Stomach (tissue), 9 donors: ENCODE results near the gene FAM83F. TPM values are rescaled to one million over a fixed set of nuclear protein-coding genes. Genes with fewer than 3 reads are reported as not detected.

Experiments
- DNase-seq, 2 donors: peaks; one replicate each; pipeline versions ENCODE4 v3.0.0 to v3.0.0-alpha.2; 2013 to 2019
- H3K27ac ChIP-seq, 5 donors: fragments of 200-600 bp in 4 of 5; sonication (generic) in 4 of 5; one replicate each; pipeline ENCODE4 v1.5.1; 2013 to 2019; ENCODE audit warnings: mild to moderate bottlenecking in 1 of 5, moderate library complexity in 1 of 5
- H3K27me3 ChIP-seq, 3 donors: fragments of 200-600 bp; sonication (generic); one replicate each; pipeline ENCODE4 v1.5.1; 2017 to 2019; ENCODE audit warnings: mixed run types in 1 of 3
- H3K36me3 ChIP-seq, 4 donors: fragments of 200-600 bp; sonication (generic); 1 replicate in 3 of 4; 2 replicates in 1 of 4; pipeline ENCODE4 v1.5.1; 2016 to 2019
- H3K4me1 ChIP-seq, 4 donors: fragments of 200-600 bp; sonication (generic); one replicate each; pipeline ENCODE4 v1.5.1; 2016 to 2019
- H3K4me3 ChIP-seq, 4 donors: fragments of 200-600 bp; sonication (generic) in 3 of 4; one replicate each; pipeline ENCODE4 v1.5.1; 2016 to 2019; ENCODE audit warnings: mild to moderate bottlenecking in 1 of 4
- H3K9me3 ChIP-seq, 4 donors: fragments of 200-600 bp; sonication (generic); one replicate each; pipeline ENCODE4 v1.5.1; 2016 to 2019
- EP300 ChIP-seq: sonication (generic); formaldehyde crosslinking; IDR thresholded peaks from one replicate; pipeline ENCODE4 v1.6.1; 2017; ENCODE audit warnings: antibody characterized with exemption
- POLR2A ChIP-seq, 4 donors: fragments of 450-650 bp; IDR thresholded peaks; one replicate each; pipeline ENCODE4 v1.6.1; 2016; ENCODE audit warnings: antibody characterized with exemption in 4 of 4, control low read depth in 2 of 4, mild to moderate bottlenecking in 1 of 4, moderate library complexity in 1 of 4
- POLR2AphosphoS5 ChIP-seq, 3 donors: sonication (generic); formaldehyde crosslinking; IDR thresholded peaks; one replicate each; pipeline ENCODE4 v1.6.1; 2016; ENCODE audit warnings: antibody characterized with exemption in 3 of 3
- WGBS, 5 donors: extraction: QIAGEN DNeasy Blood & Tissue Kit in 3 of 5; methylation state at CpG; one replicate each; pipeline versions ENCODE4 v1.1.5 to v1.1.7; 2013 to 2018; 5-methylcytosine and 5-hydroxymethylcytosine counted together
- intact Hi-C: fragments of 100-400 bp; cut with DNase I; formaldehyde crosslinking; loops from one replicate; pipeline ENCODE4 v1.15.1; 2023; ENCODE audit warnings: low total_unique reads
- polyA plus RNA-seq, 3 donors: library from polyadenylated mRNA; stranded (reverse); fragments of 200-250 nt; gene quantifications; one replicate each; pipeline ENCODE4 v1.2.3, GENCODE V29; 2013
- total RNA-seq, 5 donors: library from RNA; depleted of rRNA; stranded (reverse); fragments of >200 nt; gene quantifications; one replicate each; pipeline versions ENCODE4 v1.1.0 to v1.2.3, GENCODE V29; 2014 to 2016
- TF ChIP-seq, protein P1 (sequence below), 7 experiments: fragments of 450-650 bp in 4 of 7; fragments of 200-600 bp in 3 of 7; sonication (generic) in 3 of 7; IDR thresholded peaks; one replicate each; pipeline ENCODE4 v1.5.1; 2016 to 2019; ENCODE audit warnings: antibody characterized with exemption in 7 of 7, control low read depth in 2 of 7, mild to moderate bottlenecking in 1 of 7
- donor health status: healthy with polysubstance abuse.
- donor health status: Bipolar disorder and iron deficiency.
- donor health status: healthy.

The FAM83F gene
- total and polyA plus RNA-seq, 8 donors: under 0.01 to 17.4 (median 7.6) TPM

DNA sequence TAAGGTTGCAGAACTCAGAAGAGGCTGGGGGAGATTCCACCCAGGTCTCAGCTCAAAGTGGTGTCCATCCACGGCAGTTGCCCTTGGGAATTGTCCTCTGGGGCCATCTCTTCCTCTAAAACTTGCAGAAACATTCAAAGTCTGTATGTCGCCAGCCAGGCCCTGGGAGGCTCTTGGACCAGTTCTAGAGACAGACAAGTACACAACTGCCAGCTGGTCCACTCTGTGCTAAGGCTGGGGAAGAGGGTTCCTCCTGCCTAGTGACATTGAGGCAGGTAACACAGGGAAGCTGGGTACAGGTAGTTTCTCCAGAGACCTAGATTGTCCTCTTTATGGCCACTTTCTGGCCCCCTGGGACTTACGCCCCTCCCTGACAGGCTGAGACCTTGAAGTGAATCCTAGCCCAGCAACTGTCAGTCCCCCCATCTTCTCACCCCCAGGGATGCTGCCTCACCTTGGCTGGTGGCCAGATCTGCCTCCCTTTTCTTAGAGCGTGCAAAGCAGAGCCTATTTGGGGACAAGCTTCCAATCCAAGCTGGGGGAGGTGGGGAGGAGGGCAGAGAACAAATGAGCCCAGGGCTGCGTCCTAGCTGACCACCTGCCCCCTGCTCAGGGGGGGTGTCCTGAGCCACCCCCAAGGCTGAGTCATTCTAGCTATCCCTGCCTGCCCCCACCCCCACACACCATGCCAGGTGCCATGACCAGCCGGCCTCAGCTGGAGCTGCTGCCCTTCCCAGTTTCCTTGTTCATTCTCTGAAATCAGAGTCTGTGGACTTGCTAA, 8.4 kb downstream of the FAM83F start:
- no peaks in the 10 kb centered on the region for H3K36me3 ChIP-seq
- H3K9me3 ChIP-seq: no peaks in the 10 kb centered on the region
- H3K27me3 ChIP-seq: peaks cover 0 to 3% (median 0%) of the 10 kb centered on the region in 3 donors
- H3K4me1 ChIP-seq: peaks cover 23 to 45% (median 37%) of the 10 kb centered on the region in 4 donors
- TF ChIP-seq, protein P1, sequence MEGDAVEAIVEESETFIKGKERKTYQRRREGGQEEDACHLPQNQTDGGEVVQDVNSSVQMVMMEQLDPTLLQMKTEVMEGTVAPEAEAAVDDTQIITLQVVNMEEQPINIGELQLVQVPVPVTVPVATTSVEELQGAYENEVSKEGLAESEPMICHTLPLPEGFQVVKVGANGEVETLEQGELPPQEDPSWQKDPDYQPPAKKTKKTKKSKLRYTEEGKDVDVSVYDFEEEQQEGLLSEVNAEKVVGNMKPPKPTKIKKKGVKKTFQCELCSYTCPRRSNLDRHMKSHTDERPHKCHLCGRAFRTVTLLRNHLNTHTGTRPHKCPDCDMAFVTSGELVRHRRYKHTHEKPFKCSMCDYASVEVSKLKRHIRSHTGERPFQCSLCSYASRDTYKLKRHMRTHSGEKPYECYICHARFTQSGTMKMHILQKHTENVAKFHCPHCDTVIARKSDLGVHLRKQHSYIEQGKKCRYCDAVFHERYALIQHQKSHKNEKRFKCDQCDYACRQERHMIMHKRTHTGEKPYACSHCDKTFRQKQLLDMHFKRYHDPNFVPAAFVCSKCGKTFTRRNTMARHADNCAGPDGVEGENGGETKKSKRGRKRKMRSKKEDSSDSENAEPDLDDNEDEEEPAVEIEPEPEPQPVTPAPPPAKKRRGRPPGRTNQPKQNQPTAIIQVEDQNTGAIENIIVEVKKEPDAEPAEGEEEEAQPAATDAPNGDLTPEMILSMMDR (IDR thresholded peaks at IDR 0.05): no peak
- TF ChIP-seq EP300: no peak
- no peak for TF ChIP-seq POLR2AphosphoS5 (IDR thresholded peaks at IDR 0.05)
- no peak for TF ChIP-seq POLR2A (IDR thresholded peaks at IDR 0.05)
- no peak overlapping the region for H3K27ac ChIP-seq
- intact Hi-C loops: no loop called here
- 75 to 86% (median 82%) methylated on average over 6 of the region's 6 CpGs for WGBS, 5 donors
- no peak for DNase-seq
- no peak overlapping the region for H3K4me3 ChIP-seq

DNA sequence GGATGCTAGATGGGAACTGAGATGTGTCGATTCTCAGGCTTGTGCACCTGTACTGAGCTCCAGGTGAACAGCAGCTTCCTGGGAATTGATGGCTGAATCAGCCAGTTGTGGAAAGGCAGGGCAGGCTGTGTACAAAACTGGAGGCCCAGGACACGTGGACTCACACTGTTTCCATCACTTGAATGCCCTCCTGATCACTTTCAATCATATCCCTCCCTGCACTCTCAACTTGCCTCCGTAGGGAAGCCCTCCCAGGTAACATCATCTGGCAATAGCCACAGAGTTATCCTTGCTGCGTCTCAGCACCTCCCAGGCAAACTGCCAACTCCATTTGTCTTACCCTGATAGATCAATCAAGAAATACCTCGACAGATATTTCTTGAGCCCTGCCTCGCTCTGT, 10.1 kb downstream of the FAM83F start:
- Histone ChIP-seq H3K4me1 (peaks cover 7 to 45% (median 32%) of the 10 kb centered on the region in 4 donors), H3K27me3 (peaks cover 0 to 15% (median 0%) of the 10 kb centered on the region in 3 donors), H3K27ac (no peak overlapping the region), H3K36me3 (no peaks in the 10 kb centered on the region), H3K4me3 (no peak overlapping the region), H3K9me3 (no peaks in the 10 kb centered on the region)
- TF ChIP-seq POLR2A (IDR thresholded peaks at IDR 0.05) (no peak), EP300 (no peak), POLR2AphosphoS5 (IDR thresholded peaks at IDR 0.05) (no peak)
- TF ChIP-seq, protein P1 (IDR thresholded peaks at IDR 0.05): no peak
- intact Hi-C loops: no loop called here
- WGBS, 5 donors: 68 to 78% (median 75%) methylated on average over 6 of the region's 6 CpGs
- no peak for DNase-seq

DNA sequence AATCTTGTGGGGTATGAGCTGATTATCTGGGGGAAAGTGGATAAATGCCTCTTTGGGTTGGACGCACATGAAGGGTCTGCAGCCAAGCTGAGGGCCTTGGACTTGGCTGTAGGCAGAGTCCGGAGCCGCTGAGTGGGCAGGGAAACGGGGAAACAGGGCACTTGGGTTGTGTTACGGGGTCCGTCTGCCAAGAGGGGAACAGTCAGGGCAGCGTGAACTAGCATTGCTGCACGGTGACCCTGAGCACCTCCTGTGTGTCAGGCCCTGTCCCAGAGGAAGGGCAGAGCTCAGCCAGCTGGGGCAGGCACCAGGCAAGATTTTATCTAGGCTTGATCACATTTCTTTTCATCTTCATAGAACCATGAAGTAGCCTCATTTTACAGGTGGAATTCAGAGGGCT, 11.9 kb downstream of the FAM83F start:
- intact Hi-C loops: no loop called here
- Histone ChIP-seq H3K9me3 (no peaks in the 10 kb centered on the region), H3K36me3 (no peaks in the 10 kb centered on the region), H3K27ac (no peak overlapping the region), H3K4me3 (no peak overlapping the region), H3K4me1 (peaks cover 0 to 33% (median 25%) of the 10 kb centered on the region in 4 donors), H3K27me3 (peaks cover 0 to 25% (median 0%) of the 10 kb centered on the region in 3 donors)
- WGBS, 5 donors: 79 to 93% (median 89%) methylated on average over 8 of the region's 8 CpGs
- DNase-seq: no peak
- TF ChIP-seq POLR2AphosphoS5 (IDR thresholded peaks at IDR 0.05): no peak
- TF ChIP-seq, protein P1 (IDR thresholded peaks at IDR 0.05): no peak
- no peak for TF ChIP-seq POLR2A (IDR thresholded peaks at IDR 0.05)
- no peak for TF ChIP-seq EP300

DNA sequence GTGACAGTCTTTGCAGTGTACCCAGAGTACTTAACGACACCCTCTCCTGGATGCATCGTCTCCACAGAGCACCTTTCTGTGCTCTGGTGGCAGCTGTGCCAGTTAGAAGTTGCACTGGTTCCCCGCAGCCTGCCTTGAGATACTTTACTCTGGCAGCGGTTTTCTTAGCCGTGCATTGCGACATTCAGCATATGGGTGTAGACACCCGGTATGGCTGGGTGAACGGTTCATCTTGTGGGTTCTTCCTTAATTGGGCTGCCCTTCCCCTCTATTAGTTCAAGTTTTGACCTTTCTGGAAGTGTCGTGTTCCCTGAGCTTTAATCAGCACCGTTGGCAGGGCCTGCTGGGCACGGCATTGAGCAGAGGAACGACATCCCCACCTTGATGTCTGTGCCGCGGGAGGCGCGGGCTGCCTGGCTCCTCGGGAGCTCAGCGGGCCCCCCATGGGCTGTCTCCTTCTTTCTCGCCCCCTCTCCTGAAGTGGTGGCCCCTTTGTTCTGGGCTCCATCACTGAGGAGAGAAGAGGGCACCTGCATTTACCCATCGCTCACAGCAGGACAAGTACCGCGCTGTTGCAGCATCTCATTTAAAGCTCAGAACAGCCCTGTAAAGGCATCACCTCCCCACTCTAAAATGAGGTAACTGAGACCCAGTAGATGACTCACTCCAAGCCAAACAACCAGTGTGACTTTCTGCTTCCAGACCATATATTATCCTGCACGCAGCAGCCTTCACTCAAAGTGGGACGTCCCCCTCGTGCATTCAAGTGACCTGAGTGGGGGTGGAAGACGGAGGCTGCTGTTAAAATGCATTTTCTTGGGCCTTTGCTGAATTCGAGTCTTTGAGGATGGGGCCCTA, 13.3 kb downstream of the FAM83F start:
- DNase-seq: no peak
- Histone ChIP-seq H3K27me3 (peaks cover 0 to 34% (median 0%) of the 10 kb centered on the region in 3 donors), H3K27ac (no peak overlapping the region), H3K36me3 (no peaks in the 10 kb centered on the region), H3K9me3 (no peaks in the 10 kb centered on the region), H3K4me3 (no peak overlapping the region), H3K4me1 (peaks cover 0 to 29% (median 21%) of the 10 kb centered on the region in 4 donors)
- no peak for TF ChIP-seq EP300
- TF ChIP-seq POLR2AphosphoS5 (IDR thresholded peaks at IDR 0.05): no peak
- no peak for TF ChIP-seq POLR2A (IDR thresholded peaks at IDR 0.05)
- TF ChIP-seq, protein P1 (IDR thresholded peaks at IDR 0.05): no peak
- WGBS, 5 donors: 71 to 79% (median 76%) methylated on average over 26 to 27 of the region's 27 CpGs
- intact Hi-C loops: no loop called here
